ENCODE data around the gene KRT40. TPM values are rescaled to one million over a fixed set of nuclear protein-coding genes. Genes with fewer than 3 reads are reported as not detected.

KRT40 gene
- polyA plus RNA-seq, 3 donors, result not detected

- Mint-ChIP-seq H3K27ac (peak overlapping the region in 6 of 7 donors; percentile 2 to 82 (median 42)), H3K4me1 (peaks cover 14% of the 10 kb centered on the region), H3K4me3 (no peak overlapping the region), H3K36me3 (no peaks in the 10 kb centered on the region), H3K27me3 (ENCODE audit: low read depth in 3 of 3) (peaks cover 6 to 10% (median 8%) of the 10 kb centered on the region in 3 donors), H3K9me3 (peaks cover 0 to 8% (median 0%) of the 10 kb centered on the region in 7 donors)
- no peak for TF ChIP-seq CTCF (IDR thresholded peaks at IDR 0.05)
- Histone ChIP-seq H2AFZ (ENCODE audit: insufficient read depth, low read depth, low read length, poor library complexity, severe bottlenecking) (no peak overlapping the region), H3K27ac (ENCODE audit: low read depth in 1 of 2, low read length in 2 of 2) (peak overlapping the region in 1 of 2 donors; percentile 71), H3K4me3 (replicated peaks in 1 of 3; ENCODE audit: low read depth in 2 of 3, low read length in 3 of 3) (no peak overlapping the region), H3K27me3 (ENCODE audit: control insufficient read depth in 2 of 2, insufficient read depth in 2 of 2, low read length in 2 of 2) (peaks cover 7 to 12% of the 10 kb centered on the region in 2 donors), H3K9ac (ENCODE audit: insufficient read depth, low read length, poor library complexity, severe bottlenecking) (no peak overlapping the region), H3K4me1 (ENCODE audit: control insufficient read depth in 1 of 2, insufficient read depth in 2 of 2, low read length in 2 of 2) (peaks cover 13 to 17% of the 10 kb centered on the region in 2 donors), H3K79me2 (ENCODE audit: insufficient read depth, low read length) (no peaks in the 10 kb centered on the region), H3K36me3 (replicated peaks in 1 of 2; ENCODE audit: control insufficient read depth in 1 of 2, insufficient read depth in 2 of 2, low read length in 2 of 2) (no peaks in the 10 kb centered on the region), H3K9me3 (replicated peaks in 1 of 2; ENCODE audit: control insufficient read depth in 1 of 2, insufficient read depth in 1 of 2, low read length in 2 of 2) (no peaks in the 10 kb centered on the region), H3K4me2 (replicated peaks; ENCODE audit: extremely low read depth, low read length, poor library complexity, severe bottlenecking) (peak overlapping the region; percentile 9), H4K20me1 (ENCODE audit: insufficient read depth, low read length) (no peaks in the 10 kb centered on the region)
- no peak for DNase-seq
- 100% methylated on average over 1 of the region's 5 CpGs for WGBS (ENCODE audit: insufficient coverage)
- intact Hi-C loops (cut with micrococcal nuclease), result no loop called here
These were observed 47.1 kb downstream of the KRT40 start for GRCh38 chr17:40936976-40937375.

- H3K27ac ChIP-seq (ENCODE audit: low read depth in 1 of 2, low read length in 2 of 2), result peak overlapping the region; percentile 51 to 71
- H3K36me3 ChIP-seq (replicated peaks in 1 of 2; ENCODE audit: control insufficient read depth in 1 of 2, insufficient read depth in 2 of 2, low read length in 2 of 2), result no peaks in the 10 kb centered on the region
- peak overlapping the region; percentile 60 for H2AFZ ChIP-seq (ENCODE audit: insufficient read depth, low read depth, low read length, poor library complexity, severe bottlenecking)
- Mint-ChIP-seq H3K4me1 (peaks cover 14% of the 10 kb centered on the region), H3K4me3 (no peak overlapping the region), H3K27me3 (ENCODE audit: low read depth in 3 of 3) (peaks cover 6 to 10% (median 8%) of the 10 kb centered on the region in 3 donors), H3K36me3 (no peaks in the 10 kb centered on the region), H3K27ac (peak overlapping the region; percentile 2 to 82 (median 62)), H3K9me3 (peaks cover 0 to 8% (median 0%) of the 10 kb centered on the region in 7 donors)
- DNase-seq, result peak; percentile 64 to 85 (median 75)
- no peak for TF ChIP-seq CTCF (IDR thresholded peaks at IDR 0.05)
- H3K9ac ChIP-seq (ENCODE audit: insufficient read depth, low read length, poor library complexity, severe bottlenecking), result peak overlapping the region; percentile 13
- H3K27me3 ChIP-seq (ENCODE audit: control insufficient read depth in 2 of 2, insufficient read depth in 2 of 2, low read length in 2 of 2), result peaks cover 7 to 12% of the 10 kb centered on the region in 2 donors
- no peaks in the 10 kb centered on the region for H3K9me3 ChIP-seq (replicated peaks in 1 of 2; ENCODE audit: control insufficient read depth in 1 of 2, insufficient read depth in 1 of 2, low read length in 2 of 2)
- peak overlapping the region in 1 of 3 experiments; percentile 20 for H3K4me3 ChIP-seq (replicated peaks in 1 of 3; ENCODE audit: low read depth in 2 of 3, low read length in 3 of 3)
- peaks cover 13 to 17% of the 10 kb centered on the region in 2 donors for H3K4me1 ChIP-seq (ENCODE audit: control insufficient read depth in 1 of 2, insufficient read depth in 2 of 2, low read length in 2 of 2)
- no peaks in the 10 kb centered on the region for H4K20me1 ChIP-seq (ENCODE audit: insufficient read depth, low read length)
- 84% methylated on average over 13 of the region's 19 CpGs for WGBS (ENCODE audit: insufficient coverage)
- peak overlapping the region; percentile 9 for H3K4me2 ChIP-seq (replicated peaks; ENCODE audit: extremely low read depth, low read length, poor library complexity, severe bottlenecking)
- H3K79me2 ChIP-seq (ENCODE audit: insufficient read depth, low read length), result no peaks in the 10 kb centered on the region
- intact Hi-C loops (cut with micrococcal nuclease), result no loop called here
These were observed 47.6 kb downstream of the KRT40 start for GRCh38 chr17:40936437-40936971.
